Left ventricle myocardium inferior (tissue), 1 donor: ENCODE results near the gene SNAP29. TPM values are rescaled to one million over a fixed set of nuclear protein-coding genes. Genes with fewer than 3 reads are reported as not detected.

Experiments used
- DNase-seq: peaks from one replicate; pipeline ENCODE4 v3.0.0-alpha.2; 2020
- H3K27ac ChIP-seq: fragments of 200-600 bp; replicated peaks from 2 replicates; pipeline ENCODE4 v1.8.0; 2021
- H3K27me3 ChIP-seq: fragments of 200-600 bp; 2 replicates; pipeline ENCODE4 v1.8.0; 2021; ENCODE audit warnings: low read depth
- H3K36me3 ChIP-seq: fragments of 200-600 bp; 2 replicates; pipeline ENCODE4 v1.8.0; 2021
- H3K4me1 ChIP-seq: fragments of 200-600 bp; 2 replicates; pipeline ENCODE4 v1.8.0; 2021
- H3K4me3 ChIP-seq: fragments of 200-600 bp; 2 replicates; pipeline ENCODE4 v1.8.0; 2021; ENCODE audit warnings: mild to moderate bottlenecking, moderate library complexity
- H3K9me3 ChIP-seq: fragments of 200-600 bp; replicated peaks from 2 replicates; pipeline ENCODE4 v1.8.0; 2021
- intact Hi-C: fragments of 100-400 bp; cut with micrococcal nuclease; formaldehyde crosslinking; loops from one replicate; pipeline ENCODE4 v1.11.0; 2022
- total RNA-seq: library from RNA; stranded (reverse); fragmentation: NEBNext Ultra II Directional; extraction: Animal tissue kit (Norgen Biotek cat#: 25700); gene quantifications from one replicate; pipeline ENCODE4 v1.2.1, GENCODE V29; 2021
- TF ChIP-seq, protein P1 (sequence below): fragments of 200-600 bp; IDR thresholded peaks from 2 replicates; pipeline ENCODE4 v1.8.0; 2021; ENCODE audit warnings: antibody characterized with exemption, mild to moderate bottlenecking, borderline replicate concordance
- donor health status: DM: no; HTN: yes; CAD: no; lungs with severe emphysema.

The SNAP29 gene
- total RNA-seq, 1 donor from 2014 or later: 25.8 TPM

DNA sequence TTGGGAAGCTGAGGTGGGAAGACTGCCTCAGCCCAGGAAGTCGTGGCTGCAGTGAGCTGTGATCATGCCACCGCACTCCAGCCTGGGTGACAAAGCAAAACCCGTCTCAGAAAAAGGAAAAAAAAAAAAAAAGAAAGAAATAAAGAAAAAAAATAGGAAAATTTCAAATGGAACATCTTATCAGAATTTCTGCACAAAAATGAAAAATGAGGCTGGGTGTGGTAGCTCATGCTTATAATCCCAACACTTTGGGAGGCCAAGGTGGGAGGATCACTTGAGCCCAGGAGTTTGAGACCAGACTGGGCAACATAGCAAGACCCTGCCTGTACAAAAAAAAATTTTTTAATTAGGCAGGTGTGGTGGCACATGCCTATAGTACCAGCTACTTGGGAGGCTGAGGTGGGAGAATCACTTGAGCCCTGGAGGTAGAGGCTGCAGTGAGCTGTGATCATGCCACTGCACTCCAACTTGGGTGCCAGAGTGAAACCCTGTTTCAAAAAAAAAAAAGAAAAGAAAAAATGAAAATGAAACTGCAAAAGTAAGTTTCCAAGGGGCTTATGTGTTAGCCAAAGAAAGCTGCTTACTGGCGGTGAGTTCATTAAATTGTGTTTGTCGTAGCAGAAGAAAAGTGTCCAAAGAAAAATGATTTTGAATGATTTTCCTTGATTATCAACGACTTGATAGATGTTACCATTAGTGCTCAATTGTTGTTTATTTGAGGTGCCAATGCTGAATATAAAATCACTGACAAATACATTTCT is 50.9 kb downstream of the SNAP29 start:
- TF ChIP-seq, protein P1, sequence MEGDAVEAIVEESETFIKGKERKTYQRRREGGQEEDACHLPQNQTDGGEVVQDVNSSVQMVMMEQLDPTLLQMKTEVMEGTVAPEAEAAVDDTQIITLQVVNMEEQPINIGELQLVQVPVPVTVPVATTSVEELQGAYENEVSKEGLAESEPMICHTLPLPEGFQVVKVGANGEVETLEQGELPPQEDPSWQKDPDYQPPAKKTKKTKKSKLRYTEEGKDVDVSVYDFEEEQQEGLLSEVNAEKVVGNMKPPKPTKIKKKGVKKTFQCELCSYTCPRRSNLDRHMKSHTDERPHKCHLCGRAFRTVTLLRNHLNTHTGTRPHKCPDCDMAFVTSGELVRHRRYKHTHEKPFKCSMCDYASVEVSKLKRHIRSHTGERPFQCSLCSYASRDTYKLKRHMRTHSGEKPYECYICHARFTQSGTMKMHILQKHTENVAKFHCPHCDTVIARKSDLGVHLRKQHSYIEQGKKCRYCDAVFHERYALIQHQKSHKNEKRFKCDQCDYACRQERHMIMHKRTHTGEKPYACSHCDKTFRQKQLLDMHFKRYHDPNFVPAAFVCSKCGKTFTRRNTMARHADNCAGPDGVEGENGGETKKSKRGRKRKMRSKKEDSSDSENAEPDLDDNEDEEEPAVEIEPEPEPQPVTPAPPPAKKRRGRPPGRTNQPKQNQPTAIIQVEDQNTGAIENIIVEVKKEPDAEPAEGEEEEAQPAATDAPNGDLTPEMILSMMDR: no peak
- H3K36me3 ChIP-seq: no peaks in the 10 kb centered on the region
- DNase-seq: no peak
- no peak overlapping the region for H3K4me3 ChIP-seq
- no peaks in the 10 kb centered on the region for H3K9me3 ChIP-seq
- no peaks in the 10 kb centered on the region for H3K27me3 ChIP-seq
- H3K27ac ChIP-seq: no peak overlapping the region
- no peaks in the 10 kb centered on the region for H3K4me1 ChIP-seq
- intact Hi-C loops: no loop called here

DNA sequence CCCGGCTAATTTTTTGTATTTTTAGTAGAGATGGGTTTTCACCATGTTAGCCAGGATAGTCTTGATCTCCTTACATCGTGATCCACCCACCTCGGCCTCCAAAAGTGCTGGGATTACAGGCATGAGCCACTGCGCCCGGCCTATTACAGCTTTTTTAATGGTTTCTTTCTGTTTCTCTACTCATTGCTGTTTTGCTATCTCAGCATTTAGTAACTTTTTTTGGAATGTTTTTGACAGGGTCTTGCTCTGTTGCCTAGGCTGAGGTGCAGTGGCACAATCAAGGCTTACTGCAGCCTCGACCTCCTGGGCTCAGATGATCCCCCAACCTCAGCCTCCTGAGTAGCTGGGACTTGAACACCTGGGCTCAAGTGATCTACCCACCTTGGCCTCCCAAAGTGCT is 53.7 kb downstream of the SNAP29 start:
- DNase-seq: no peak
- H3K27ac ChIP-seq: no peak overlapping the region
- H3K27me3 ChIP-seq: no peaks in the 10 kb centered on the region
- no peak overlapping the region for H3K4me3 ChIP-seq
- peaks cover 11% of the 10 kb centered on the region for H3K4me1 ChIP-seq
- TF ChIP-seq, protein P1: no peak
- H3K9me3 ChIP-seq: no peaks in the 10 kb centered on the region
- intact Hi-C loops: no loop called here
- H3K36me3 ChIP-seq: no peaks in the 10 kb centered on the region

DNA sequence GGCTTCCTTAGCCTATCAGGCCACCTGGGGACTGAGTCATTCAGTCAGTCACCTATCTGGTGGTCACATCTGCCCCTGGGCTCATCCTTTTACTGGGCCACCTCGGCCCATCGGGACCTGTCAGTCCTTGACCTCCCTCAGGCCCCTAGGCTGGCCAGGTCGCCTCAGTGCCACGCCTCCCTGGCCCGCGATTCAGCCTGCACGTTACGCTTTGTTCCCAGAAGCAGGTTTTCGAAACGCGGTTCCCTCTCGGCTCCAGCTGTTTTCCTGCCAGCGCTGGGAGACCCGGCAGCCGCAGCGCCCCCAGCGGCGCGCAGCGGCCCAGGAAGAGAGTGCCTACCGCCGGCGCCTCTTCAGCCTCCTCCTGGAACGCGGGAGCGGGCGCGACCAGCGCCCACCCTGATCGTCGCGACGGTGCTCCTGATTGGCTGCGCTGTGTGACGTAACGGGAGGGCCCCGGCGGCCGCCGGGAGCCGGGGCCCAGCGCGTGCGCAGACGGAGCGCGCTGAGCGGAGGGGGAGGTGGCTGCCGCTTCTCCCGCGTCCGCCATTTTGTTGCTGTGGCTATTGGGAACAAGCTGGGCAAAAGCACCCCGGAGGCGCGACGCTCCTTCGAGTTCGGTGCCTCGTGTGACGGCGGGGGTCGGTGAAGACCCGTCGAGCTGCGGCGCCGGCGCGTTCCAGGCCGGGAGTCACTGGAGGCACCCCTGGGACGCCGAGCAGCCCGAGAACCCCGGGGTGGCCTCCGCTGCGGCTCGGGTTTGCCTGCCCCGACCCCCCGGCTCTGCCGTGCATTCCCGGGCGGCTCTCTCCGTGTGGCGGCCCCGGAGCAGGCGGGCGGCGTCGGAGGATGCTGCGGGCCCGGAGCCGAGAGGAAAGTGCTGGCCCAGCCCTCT is 58.4 kb downstream of the SNAP29 start, which contains the start of gene CRKL:
TSS of gene CRKL (plus strand) at position 492 of the 895 bp plus-strand sequence. CDS start 528 bp downstream, outside the sequence.
- intact Hi-C loops: no loop called here
- Histone ChIP-seq H3K27ac (peak within 1 kb of the TSS; percentile 95), H3K4me1 (peaks cover 55% of the 10 kb centered on the region), H3K9me3 (no peaks in the 10 kb centered on the region), H3K27me3 (no peaks in the 10 kb centered on the region), H3K36me3 (no peaks in the 10 kb centered on the region), H3K4me3 (peak within 1 kb of the TSS; percentile 94)
- DNase-seq: peak; percentile 96
- TF ChIP-seq, protein P1: peak; percentile 97

DNA sequence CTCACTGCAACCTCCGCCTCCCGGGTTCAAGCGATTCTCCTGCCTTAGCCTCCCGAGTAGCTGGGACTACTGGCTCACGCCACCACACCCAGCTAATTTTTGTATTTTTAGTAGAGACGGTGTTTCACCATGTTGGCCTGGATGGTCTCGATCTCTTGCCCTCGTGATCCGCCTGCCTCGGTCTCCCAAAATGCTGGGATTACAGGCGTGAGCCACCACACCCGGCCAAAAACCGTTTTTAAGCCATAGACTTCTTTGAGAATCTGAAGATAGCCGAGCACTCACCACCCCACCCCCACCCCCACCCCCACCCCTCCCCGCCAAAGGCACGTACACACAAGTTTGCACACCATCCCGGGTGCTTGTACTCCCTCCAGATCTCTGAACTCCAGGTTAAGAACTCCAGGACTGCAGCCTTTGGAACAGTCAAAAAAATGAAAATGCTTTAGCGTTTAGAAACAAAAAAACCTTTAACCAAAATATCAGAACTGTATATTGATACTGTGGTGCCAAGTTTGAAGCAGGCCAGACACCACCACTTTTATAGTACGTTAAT is 59.9 kb downstream of the SNAP29 start:
- intact Hi-C loops: no loop called here
- Histone ChIP-seq H3K36me3 (no peaks in the 10 kb centered on the region), H3K9me3 (no peaks in the 10 kb centered on the region), H3K4me3 (peak overlapping the region; percentile 94), H3K4me1 (peaks cover 66% of the 10 kb centered on the region), H3K27ac (peak overlapping the region; percentile 95), H3K27me3 (no peaks in the 10 kb centered on the region)
- no peak for DNase-seq
- TF ChIP-seq, protein P1: no peak

DNA sequence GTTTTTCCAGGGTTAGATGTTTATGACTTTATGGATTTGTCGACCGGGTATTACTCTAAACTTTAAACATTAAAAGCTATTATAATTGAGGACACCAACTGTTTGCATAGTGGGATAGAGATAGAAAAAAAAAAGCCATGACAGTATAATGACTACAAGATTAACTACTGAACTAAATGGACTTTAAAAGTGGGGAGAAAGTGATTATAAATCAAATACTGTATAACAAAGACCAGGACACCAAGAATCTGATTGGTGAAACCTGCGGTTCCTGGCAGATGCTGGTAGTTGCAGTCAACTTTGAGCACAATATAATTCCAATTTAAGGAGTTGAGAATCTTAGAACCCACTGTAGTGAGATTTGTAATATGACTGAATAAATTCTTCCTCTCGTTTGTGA is 60.9 kb downstream of the SNAP29 start:
- Histone ChIP-seq H3K9me3 (no peaks in the 10 kb centered on the region), H3K36me3 (no peaks in the 10 kb centered on the region), H3K27me3 (no peaks in the 10 kb centered on the region), H3K27ac (peak overlapping the region; percentile 27), H3K4me3 (peak overlapping the region; percentile 94), H3K4me1 (peaks cover 75% of the 10 kb centered on the region)
- TF ChIP-seq, protein P1: no peak
- intact Hi-C loops: no loop called here
- DNase-seq: no peak
